HL-60/S4 treated with retinoic acid at 250 ng/mL for 4 days and 3 days (cell line): ENCODE results near the gene BTC.
"Not testable (repeated sequence)": the region's sequence is repeated elsewhere in the genome, so short reads cannot be mapped to it uniquely, and the experiment has no call there.

Experiments
- in situ Hi-C: fragments of 300-500 bp; cut with MboI; formaldehyde crosslinking; loops from 2 replicates; pipeline ENCODE4 v1.7.0; 2022; ENCODE audit warnings: low sequenced_read_pairs

Gene BTC

DNA sequence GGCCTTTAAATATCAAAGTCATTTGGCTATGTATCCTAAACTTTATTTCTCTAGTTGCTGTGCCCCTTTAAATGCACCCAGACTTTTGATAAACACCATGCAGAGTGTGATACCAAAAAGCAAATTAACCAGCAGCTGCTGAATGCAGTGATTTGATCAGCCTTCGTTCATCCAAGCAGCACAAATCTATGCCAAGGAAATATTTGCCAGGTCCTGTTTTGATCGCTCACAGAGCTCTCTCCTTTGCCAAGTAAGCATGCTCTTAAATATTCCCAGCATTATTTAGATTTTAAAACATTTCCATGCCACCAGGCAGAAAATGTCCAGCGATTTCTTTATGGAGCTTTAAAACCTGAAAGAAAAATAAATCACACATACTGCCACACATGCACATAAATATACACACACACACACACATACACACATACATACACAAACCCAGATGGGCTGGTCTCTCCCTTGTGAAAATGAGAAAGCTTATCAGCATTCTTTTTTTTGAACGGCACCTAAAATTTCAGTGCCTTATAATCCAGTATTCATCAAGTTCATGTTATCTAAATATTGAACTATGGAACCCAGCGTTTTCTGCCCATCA, 35.7 kb downstream of the BTC start:
- in situ Hi-C loops: no loop called here

DNA sequence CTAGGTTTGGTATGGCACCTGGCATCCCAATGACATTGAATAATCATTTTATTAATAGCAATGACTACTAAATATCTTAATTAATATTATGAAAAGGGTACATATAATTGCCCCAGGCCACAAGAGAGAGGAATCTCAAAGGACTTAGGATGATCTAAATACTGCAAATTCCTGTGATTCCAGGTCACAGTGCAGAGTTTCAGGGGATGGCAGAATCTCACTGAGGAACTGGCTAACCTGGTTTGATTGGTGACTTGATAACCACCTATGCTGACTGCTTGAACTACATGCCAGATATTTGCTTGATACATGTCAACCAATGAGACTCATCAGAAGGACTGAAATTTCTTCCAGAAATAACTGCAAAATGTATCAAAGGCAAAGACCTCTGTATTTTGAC, 37.2 kb downstream of the BTC start:
- in situ Hi-C loops: no loop called here

DNA sequence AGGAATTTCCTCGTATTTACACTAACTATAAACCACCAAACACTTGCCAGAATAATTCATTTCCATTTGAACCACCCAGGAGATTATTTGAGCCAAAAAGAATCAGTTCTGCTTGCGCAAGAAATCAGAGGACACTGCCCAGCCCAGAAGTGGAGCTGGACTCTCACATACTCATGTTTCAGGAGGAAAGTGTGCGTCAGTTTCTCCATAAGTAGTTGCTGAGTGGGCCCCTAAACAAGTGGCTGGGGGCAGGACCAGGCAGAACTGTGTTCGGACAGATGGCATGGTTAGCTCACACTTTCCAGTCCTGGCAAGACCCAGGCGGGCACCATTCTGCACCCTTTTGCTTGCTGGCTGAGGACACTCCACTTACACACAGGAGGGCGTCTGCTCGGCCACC, 38.8 kb downstream of the BTC start:
- in situ Hi-C loops: no loop called here

DNA sequence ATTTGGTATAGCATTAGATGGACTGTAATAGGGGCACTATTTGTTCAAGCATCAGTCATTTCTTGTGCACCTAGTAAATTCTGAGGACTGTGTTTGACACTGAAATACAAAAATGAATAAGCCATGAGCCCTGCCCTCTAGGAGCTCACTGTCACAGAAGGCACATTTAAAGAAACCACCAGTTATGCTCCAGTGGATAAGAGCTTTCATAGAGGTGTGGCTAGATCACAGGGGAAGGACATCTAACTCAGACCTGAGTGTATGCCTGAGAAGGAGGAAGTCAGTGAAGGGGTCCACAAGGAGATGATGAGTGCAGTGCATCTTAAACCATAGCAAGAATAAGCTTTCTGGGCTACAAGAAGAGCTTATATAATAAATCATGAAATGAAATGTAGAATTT, 40.1 kb downstream of the BTC start:
- in situ Hi-C loops: no loop called here

DNA sequence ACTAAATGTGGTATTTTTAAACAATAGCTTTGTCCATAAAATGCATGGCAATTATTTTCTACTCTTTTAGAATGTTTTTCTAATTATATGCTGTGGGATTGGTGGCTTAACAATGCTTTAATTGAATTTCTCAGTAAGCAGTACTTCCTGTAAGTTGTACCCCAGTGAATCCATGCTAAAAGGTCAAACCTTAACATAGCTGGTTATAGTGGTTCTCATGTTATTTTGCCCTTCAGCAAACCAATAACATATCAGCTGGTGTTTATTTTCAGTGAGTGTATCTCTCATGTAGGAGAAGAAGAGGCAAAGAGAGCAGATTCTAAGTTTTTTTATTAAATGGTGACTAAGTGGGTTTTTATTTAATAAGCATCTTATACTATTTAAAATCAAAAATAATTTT, 41.5 kb downstream of the BTC start:
- in situ Hi-C loops: no loop called here

DNA sequence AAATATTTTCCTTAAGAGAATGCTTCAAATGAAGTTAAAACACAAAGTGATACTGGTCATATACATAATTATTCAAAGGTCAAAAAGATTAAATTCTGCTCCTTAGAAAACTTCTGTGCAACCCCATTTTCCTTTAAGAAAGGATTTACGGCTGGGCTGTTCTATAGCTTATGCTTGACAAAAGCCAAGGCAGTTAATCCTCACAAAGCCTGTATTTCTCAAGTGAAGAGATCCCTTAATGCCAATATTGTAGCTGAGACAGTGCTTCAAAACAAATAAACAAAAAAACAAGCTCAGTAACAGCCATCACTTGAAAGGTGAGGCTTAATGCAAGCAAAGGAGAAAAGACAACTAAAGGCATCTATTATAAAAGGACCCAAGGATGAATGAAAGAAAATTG, 42.5 kb downstream of the BTC start:
- in situ Hi-C loops: no loop called here

DNA sequence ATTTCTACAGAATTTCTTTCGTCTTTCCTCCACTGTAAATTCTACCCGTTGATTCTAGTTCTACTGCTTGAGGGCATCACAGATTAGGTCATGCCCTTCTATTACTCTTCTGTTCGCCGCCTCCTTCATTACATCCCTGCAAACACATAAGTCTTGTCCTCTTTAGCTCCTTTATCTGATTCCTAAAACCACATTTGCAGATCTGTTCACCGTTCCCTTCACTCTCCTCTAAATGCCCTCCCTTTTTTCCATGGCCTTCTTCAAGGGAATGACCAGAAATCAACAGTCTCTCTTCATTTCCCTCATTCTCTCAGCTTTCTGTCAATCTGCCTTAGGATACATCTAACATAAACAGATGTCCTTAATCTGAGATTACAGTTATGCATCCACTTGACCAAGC, 43.1 kb downstream of the BTC start:
- in situ Hi-C loops: no loop called here

DNA sequence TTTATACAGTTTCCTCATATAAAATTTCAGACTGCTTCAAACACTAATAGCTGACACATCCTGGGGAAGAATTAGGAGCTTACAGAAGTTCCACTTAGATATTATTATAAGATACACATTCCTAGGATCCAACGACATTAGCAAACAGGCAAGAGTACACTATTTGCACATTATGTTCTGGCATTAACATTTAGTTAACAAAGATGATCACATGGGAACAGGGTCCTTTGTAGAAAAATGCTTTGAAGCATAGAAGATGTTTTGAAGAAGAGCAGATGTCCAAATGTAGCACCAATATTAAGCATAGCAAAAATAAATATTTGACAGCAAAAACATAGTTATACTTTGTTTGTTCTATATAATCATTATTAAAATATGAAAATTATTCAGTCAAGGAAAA, 52.1 kb downstream of the BTC start:
- in situ Hi-C loops: no loop called here

DNA sequence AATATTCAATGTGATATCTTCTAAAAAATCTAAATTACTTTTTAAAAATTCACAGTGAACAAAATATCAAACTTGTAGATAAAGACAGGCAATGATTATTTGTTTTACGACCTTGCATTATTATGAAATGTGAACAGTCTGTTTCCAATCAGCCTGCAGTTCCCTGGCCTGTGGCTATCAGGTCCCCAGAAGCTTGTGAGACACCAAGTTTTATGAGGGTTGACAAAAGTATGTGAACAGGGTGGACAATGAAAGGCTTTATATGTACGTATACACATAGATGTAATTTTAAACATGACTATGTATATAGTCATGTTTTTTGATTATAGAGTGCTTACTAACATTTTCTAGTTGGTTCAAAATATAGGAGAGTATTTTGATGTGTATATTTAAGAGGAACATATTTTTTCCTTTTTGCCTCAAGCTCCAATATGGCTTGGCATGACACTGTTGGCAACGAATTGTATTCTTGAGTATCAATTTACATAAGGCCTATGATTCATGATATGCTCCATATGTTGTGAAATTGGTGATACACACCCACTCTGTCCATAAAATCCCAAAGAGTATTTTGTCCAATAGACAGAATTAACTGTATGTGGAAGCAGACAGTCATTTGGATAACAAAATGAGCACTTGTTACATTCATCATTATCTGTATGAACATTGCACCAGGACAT, 55.7 kb downstream of the BTC start:
- in situ Hi-C loops: no loop called here

DNA sequence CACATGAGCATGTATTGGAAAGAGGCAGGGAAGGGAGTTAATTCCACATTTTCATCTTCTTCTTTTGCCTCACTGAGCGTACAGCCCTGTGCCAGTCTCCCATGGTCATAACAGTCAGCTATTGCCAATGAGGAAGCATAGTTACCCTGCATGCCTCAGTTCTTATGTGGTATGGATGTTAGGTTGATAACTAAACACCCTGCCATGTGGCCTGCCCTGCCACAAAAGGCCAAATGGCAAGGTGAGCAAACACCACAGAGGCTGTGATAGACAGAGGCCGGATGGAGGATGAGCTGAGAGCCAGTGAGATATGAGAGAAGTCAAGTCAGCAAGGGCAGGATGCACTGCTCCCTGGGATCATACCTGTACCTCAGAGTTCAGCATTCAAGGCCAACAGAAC, 59.3 kb downstream of the BTC start:
- in situ Hi-C loops: no loop called here

DNA sequence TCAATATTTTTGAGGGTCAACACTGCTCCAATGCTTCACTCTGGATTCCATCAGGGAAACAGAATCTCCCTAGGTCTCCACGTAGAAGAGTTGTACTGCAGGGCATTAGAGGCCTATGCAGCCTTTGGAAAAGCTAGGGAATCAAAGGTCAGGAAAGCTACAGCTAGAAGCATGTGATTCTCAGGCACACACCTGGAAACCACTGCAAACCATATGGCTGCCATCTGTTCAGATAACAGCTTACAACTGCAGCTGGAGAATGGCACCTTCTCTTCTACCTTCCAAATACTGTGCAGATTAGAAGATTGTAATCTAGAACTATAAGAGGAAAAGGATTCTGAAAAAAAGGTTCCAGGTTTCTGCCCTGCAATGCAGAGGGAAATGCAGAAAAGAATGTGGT, 60.6 kb downstream of the BTC start:
- in situ Hi-C loops: no loop called here

DNA sequence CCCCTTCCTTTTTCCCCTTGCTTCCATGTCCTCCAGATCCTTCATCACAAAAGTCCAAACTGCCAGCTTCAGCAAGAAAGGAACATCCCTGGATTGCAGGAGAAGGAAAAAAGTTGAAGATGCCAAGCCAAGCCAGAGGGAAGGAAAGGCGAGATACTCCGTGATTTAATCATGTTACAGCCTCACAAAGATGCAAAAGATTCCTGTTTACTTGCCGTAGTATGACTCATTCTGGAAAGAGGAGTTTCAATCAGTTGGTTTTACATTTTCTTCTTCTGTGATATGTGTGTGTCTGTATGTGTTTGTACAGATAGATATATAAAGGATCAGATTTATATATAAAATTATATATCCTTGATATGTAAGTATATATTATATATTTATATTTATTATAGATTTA, 69.3 kb downstream of the BTC start:
- in situ Hi-C loops: no loop called here

DNA sequence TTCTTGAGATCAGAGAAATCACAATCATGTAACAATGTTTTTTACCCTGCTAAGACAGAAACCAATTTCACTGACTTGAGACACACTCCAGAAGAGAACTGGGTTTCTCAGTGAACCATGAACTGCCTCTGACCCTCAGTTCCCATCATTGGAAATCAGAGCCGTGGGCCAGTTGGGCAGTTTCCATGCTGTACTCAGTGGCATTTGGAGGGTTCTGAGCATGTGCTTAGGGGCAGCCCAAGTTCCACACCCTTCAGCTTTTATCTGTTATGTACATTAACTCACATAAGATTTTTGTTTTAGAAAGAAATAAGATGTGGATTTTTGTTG, 77.9 kb downstream of the BTC start:
- in situ Hi-C loops: no loop called here

DNA sequence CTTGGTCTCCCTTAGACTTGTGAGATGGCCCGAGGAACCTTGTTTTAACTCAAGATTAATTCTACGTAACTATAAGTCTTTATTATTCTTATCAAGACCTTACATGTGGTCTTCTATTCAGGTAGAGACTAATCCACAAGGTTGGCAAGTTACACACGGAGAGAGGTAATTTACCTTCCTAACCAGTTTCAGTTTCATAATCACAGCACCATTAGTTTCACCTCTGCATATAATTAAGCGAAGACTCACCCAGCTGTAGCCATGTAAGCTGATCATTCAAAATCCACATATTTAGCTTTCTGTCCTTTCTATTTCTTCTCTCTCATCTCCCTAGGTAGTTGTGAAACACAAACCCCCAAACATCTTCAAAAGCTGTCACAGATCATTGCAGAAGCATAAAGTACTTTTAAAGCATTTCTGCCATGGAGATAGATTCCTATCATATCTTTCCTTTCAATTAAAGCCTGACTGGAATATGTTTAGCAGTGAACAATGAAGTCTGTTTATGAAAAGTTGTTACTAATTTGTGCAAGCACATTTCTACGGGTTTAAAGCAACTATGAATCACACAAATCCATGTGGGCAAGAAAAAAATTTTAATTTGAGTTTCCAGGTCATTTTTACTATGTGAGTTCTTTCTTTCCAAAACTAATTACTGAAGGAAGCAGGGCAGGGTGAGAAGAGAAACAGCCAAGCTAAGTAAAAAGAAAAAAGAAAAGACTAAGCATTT, 78.5 kb downstream of the BTC start:
- in situ Hi-C loops: no loop called here

DNA sequence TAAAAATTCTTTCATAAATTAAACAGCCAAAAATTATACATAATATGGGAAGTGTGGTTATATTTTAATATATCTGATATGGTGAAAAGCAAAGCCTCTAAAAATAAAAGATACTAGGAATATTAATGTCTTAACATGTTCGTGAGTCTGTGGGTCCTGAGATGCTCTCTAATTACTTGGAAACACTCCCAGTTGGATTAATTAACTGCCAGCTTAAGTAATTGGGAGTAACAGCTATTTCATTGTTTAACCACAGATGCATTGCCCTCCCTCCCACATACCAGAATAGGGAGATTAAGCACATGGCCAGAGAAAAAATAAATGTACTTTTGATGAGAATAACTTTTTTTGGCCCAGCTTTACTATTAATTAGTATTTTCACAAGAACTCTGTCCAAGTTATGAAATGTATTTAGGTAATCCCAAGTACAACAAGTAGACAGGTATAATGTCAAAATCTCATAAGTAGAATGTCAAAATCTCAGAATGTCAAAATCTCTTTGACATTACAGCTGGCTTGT, 79.7 kb downstream of the BTC start:
- in situ Hi-C loops: no loop called here

DNA sequence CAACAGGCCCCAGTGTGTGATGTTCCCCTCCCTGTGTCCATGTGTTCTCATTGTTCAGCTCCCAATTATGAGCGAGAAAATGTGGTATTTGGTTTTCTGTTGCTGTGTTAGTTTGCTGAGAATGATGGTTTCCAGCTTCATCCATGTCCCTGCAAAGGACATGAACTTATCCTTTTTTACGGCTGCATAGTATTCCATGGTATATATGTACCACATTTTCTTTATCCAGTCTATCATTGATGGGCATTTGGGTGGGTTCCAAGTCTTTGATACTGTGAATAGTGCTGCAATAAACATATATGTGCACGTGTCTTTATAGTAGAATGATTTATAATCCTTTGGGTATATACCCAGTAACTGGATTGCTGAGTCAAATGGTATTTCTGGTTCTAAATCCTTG, 86.2 kb downstream of the BTC start:
- in situ Hi-C loops: not testable (repeated sequence)
